GM21423 (cell line): Measurements from ENCODE around the gene FAM3C.

ENCODE experiments used
- ATAC-seq: cut with Tn5 transposase; IDR thresholded peaks from one replicate; pipeline ENCODE4 v1.9.1; 2021; ENCODE audit warnings: mild to moderate bottlenecking, moderate library complexity; ENCODE audit not compliant: unreplicated experiment

FAM3C gene

GRCh38 chr7:121303422-121304101 lies 92.5 kb downstream of the FAM3C start:
- ATAC-seq, result no peak

DNA sequence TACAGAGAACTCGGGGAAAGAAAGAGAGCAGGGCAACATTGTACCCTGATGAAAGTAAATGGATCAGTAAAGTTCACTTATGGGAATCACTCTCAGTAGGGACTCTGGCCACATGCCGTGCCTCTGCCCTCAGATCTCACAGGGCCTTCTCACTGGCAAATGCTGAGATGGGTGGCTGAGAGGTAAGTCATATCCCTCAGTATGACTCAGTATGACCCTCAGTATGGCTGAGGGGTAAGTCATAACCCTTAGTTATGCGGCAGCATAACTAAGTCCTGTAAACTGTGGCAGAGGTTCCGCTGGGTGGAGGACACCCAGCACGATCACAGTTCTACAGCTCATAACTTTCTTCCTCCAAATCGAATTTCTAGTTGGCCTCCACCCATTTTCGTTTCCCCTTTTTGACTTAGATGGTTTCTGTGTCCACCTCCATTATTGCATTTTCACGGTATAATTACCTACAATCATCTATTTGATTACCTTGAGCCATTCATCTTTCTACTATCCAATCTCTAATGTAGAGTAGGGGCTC lies 93.8 kb downstream of the FAM3C start:
- ATAC-seq, result peak; percentile 90

DNA sequence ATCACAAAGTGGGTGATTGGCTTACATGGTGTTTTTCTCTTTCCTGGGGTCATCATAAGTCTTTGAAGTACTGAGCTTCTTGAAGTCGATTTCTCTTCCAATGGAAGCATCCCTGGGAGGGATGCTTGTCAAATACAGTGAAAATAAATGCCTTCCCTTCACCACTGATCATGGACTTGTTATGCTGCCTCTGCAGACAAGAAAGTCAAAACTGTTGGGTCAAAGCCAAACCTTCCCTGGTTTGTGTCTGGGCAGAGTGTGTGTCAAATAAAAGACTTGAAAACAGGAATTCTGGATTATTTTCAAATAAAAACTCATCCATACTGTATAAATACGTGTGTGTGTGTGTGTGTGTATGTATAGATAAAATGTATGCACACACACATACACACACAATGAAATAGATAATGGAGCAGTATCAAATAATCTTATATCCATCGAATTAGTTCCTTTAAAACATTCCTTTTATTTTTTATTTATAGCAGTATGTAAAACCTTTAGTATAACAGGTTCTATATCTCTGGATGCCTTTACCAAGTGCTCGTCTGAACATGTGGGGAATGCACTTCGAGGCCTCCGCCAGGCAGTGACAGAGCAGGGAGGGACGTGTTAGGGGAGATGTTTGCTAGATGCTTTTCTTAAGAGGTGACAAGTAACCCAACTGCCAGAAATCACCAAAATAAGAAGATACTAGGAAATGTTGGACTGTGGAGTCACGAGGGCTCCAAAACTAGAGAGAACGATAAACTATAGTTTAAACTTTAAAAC lies 94.5 kb downstream of the FAM3C start:
- ATAC-seq, result no peak

- no peak for ATAC-seq
Observed at GRCh38 chr7:121300685-121301420, 95.3 kb downstream of the FAM3C start.
